Measurements from ENCODE around the gene SMC6.

SMC6 gene

GRCh38 chr2:17793296-17793695 lies 39.7 kb upstream of the SMC6 start:
- Histone ChIP-seq H3K9me3 (ENCODE audit: insufficient read depth, low read length) (no peaks in the 10 kb centered on the region), H3K79me2 (ENCODE audit: low read length) (no peaks in the 10 kb centered on the region), H4K20me1 (ENCODE audit: insufficient read depth, low read length) (no peaks in the 10 kb centered on the region), H3K4me2 (ENCODE audit: low read length) (peak overlapping the region; percentile 74), H3K4me1 (ENCODE audit: low read length) (peaks cover 81% of the 10 kb centered on the region), H3K27me3 (ENCODE audit: low read depth, low read length) (no peaks in the 10 kb centered on the region), H3K4me3 (ENCODE audit: low read length) (peak overlapping the region; percentile 45), H2AFZ (ENCODE audit: low read depth, low read length) (no peak overlapping the region), H3K36me3 (replicated peaks; ENCODE audit: low read depth, low read length) (no peaks in the 10 kb centered on the region), H3K9ac (ENCODE audit: low read length) (peak overlapping the region; percentile 74), H3K27ac (ENCODE audit: low read length) (peak overlapping the region; percentile 96)
- TF ChIP-seq, protein P1, sequence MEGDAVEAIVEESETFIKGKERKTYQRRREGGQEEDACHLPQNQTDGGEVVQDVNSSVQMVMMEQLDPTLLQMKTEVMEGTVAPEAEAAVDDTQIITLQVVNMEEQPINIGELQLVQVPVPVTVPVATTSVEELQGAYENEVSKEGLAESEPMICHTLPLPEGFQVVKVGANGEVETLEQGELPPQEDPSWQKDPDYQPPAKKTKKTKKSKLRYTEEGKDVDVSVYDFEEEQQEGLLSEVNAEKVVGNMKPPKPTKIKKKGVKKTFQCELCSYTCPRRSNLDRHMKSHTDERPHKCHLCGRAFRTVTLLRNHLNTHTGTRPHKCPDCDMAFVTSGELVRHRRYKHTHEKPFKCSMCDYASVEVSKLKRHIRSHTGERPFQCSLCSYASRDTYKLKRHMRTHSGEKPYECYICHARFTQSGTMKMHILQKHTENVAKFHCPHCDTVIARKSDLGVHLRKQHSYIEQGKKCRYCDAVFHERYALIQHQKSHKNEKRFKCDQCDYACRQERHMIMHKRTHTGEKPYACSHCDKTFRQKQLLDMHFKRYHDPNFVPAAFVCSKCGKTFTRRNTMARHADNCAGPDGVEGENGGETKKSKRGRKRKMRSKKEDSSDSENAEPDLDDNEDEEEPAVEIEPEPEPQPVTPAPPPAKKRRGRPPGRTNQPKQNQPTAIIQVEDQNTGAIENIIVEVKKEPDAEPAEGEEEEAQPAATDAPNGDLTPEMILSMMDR (IDR thresholded peaks at IDR 0.05; ENCODE audit: low read depth, low read length): no peak
- no peak for TF ChIP-seq EZH2phosphoT487 (IDR thresholded peaks at IDR 0.05; ENCODE audit: low read depth)

DNA sequence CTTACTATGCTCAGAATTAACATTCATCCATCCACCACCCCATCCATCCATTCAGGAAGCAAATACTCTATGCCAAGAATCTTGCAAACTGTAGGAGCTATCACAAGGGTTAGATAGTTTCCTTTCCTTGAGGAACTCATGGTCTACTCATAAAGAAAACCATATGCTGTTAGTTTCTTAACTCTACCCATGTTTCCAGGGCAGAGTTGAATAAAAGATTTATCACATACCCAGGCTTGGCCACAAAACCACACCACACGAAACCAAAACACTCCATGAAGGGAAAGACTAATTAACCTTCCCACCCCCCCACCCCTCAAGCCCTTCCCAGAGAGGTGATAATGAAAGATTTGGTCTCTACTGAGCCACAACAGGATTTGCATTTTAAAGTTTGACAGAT lies 38.9 kb upstream of the SMC6 start:
- peak overlapping the region; percentile 74; the same call in 1 of the 2 replicates for H3K9ac ChIP-seq (ENCODE audit: low read length)
- H3K4me1 ChIP-seq (ENCODE audit: low read length): peaks cover 88% of the 10 kb centered on the region
- no peaks in the 10 kb centered on the region for H3K79me2 ChIP-seq (ENCODE audit: low read length)
- peak overlapping the region; percentile 74 for H3K4me2 ChIP-seq (ENCODE audit: low read length)
- H3K27ac ChIP-seq (ENCODE audit: low read length): peak overlapping the region; percentile 96
- H2AFZ ChIP-seq (ENCODE audit: low read depth, low read length): no peak overlapping the region
- peak overlapping the region; percentile 45; the same call in 1 of the 2 replicates for H3K4me3 ChIP-seq (ENCODE audit: low read length)
- H3K27me3 ChIP-seq (ENCODE audit: low read depth, low read length): no peaks in the 10 kb centered on the region
- TF ChIP-seq, protein P1 (IDR thresholded peaks at IDR 0.05; ENCODE audit: low read depth, low read length): no peak
- TF ChIP-seq EZH2phosphoT487 (IDR thresholded peaks at IDR 0.05; ENCODE audit: low read depth): no peak
- H3K9me3 ChIP-seq (ENCODE audit: insufficient read depth, low read length): no peaks in the 10 kb centered on the region
- no peaks in the 10 kb centered on the region for H3K36me3 ChIP-seq (replicated peaks; ENCODE audit: low read depth, low read length)
- no peaks in the 10 kb centered on the region for H4K20me1 ChIP-seq (ENCODE audit: insufficient read depth, low read length)

- peaks cover 95% of the 10 kb centered on the region for H3K4me1 ChIP-seq (ENCODE audit: low read length)
- H2AFZ ChIP-seq (ENCODE audit: low read depth, low read length): no peak overlapping the region
- no peaks in the 10 kb centered on the region for H3K9me3 ChIP-seq (ENCODE audit: insufficient read depth, low read length)
- no peaks in the 10 kb centered on the region for H3K27me3 ChIP-seq (ENCODE audit: low read depth, low read length)
- no peaks in the 10 kb centered on the region for H3K36me3 ChIP-seq (replicated peaks; ENCODE audit: low read depth, low read length)
- peak overlapping the region; percentile 96 for H3K27ac ChIP-seq (ENCODE audit: low read length)
- H3K9ac ChIP-seq (ENCODE audit: low read length): peak overlapping the region; percentile 35; the same call in 1 of the 2 replicates
- no peak overlapping the region for H3K4me3 ChIP-seq (ENCODE audit: low read length)
- H3K4me2 ChIP-seq (ENCODE audit: low read length): peak overlapping the region; percentile 54
- no peaks in the 10 kb centered on the region for H3K79me2 ChIP-seq (ENCODE audit: low read length)
- H4K20me1 ChIP-seq (ENCODE audit: insufficient read depth, low read length): no peaks in the 10 kb centered on the region
- TF ChIP-seq, protein P1 (IDR thresholded peaks at IDR 0.05; ENCODE audit: low read depth, low read length): no peak
- no peak for TF ChIP-seq EZH2phosphoT487 (IDR thresholded peaks at IDR 0.05; ENCODE audit: low read depth)
Measured at GRCh38 chr2:17791817-17792130, 38.2 kb upstream of the SMC6 start.

DNA sequence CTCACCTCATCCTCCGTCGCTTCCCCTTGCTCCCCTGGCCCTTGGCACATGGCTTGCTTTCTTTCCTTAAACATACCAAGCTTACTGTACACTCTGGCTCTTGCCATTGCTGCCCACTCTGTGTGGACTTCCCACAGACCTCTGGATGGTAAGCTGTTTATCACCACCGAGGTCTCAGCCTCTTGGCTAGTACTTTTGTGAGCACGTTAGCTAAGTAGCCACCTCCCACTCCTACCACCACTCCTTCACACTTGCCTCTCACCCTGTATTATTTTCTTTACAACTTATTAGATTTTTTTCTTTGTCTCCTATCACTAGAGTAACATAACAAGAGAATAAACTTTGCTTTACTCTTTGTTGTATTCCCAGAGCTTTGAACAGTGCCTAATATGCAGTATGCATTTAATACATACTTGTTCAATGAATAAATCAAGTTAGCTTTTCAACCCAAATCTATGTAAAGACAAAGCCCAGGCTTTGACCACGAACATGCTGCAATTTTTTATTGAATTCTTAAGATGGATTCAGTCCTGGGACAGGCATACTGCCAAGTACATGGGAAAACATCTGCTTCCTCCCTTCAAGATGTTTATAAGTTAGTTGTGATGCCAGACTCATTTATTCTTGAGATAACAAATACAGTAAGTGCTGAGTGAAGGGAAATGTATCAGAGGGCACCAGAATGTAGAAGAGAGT lies 37.7 kb upstream of the SMC6 start:
- Histone ChIP-seq H3K9me3 (ENCODE audit: insufficient read depth, low read length) (no peaks in the 10 kb centered on the region), H3K27me3 (ENCODE audit: low read depth, low read length) (no peaks in the 10 kb centered on the region), H3K27ac (ENCODE audit: low read length) (peak overlapping the region; percentile 96), H3K4me1 (ENCODE audit: low read length) (peaks cover 95% of the 10 kb centered on the region), H3K79me2 (ENCODE audit: low read length) (no peaks in the 10 kb centered on the region), H3K9ac (ENCODE audit: low read length) (peak overlapping the region; percentile 35; the same call in 1 of the 2 replicates), H2AFZ (ENCODE audit: low read depth, low read length) (peak overlapping the region; percentile 25; the same call in 1 of the 2 replicates), H3K4me3 (ENCODE audit: low read length) (no peak overlapping the region), H4K20me1 (ENCODE audit: insufficient read depth, low read length) (no peaks in the 10 kb centered on the region), H3K36me3 (replicated peaks; ENCODE audit: low read depth, low read length) (no peaks in the 10 kb centered on the region), H3K4me2 (ENCODE audit: low read length) (peak overlapping the region; percentile 54)
- TF ChIP-seq, protein P1 (IDR thresholded peaks at IDR 0.05; ENCODE audit: low read depth, low read length): no peak
- TF ChIP-seq EZH2phosphoT487 (IDR thresholded peaks at IDR 0.05; ENCODE audit: low read depth): no peak

Data from OCI-LY3 (cell line).